CD14-positive monocyte (primary cell): ENCODE results near the gene SLC26A9. TPM values are rescaled to one million over a fixed set of nuclear protein-coding genes. Genes with fewer than 3 reads are reported as not detected.

Source experiments
- DNase-seq, 3 donors: peaks; one replicate each; pipeline ENCODE4 v3.0.0-alpha.2; 2011 to 2022
- H2AFZ ChIP-seq: 2 replicates; pipeline ENCODE4 v1.6.0; 2012; ENCODE audit warnings: mild to moderate bottlenecking, low read depth, low read length, inconsistent platforms; ENCODE audit not compliant: insufficient read depth, poor library complexity, severe bottlenecking
- H3K27ac ChIP-seq, 2 donors: 1 replicate in 1 of 2; 2 replicates in 1 of 2; pipeline ENCODE4 v1.5.1; 2012 to 2013; ENCODE audit warnings: low read length in 2 of 2, control low read depth in 1 of 2, inconsistent platforms in 1 of 2, low read depth in 1 of 2, mild to moderate bottlenecking in 1 of 2
- H3K27me3 ChIP-seq, 2 donors: one replicate each; pipeline versions ENCODE4 v1.6.0 to v1.6.1; 2011 to 2013; ENCODE audit warnings: low read length in 2 of 2; ENCODE audit not compliant: control insufficient read depth in 2 of 2, insufficient read depth in 2 of 2
- H3K36me3 ChIP-seq, 2 donors: replicated peaks in 1 of 2; 1 replicate in 1 of 2; 2 replicates in 1 of 2; pipeline versions ENCODE4 v1.5.1 to v1.6.1; 2012 to 2013; ENCODE audit warnings: low read length in 2 of 2, control low read depth in 1 of 2, inconsistent platforms in 1 of 2, mild to moderate bottlenecking in 1 of 2; ENCODE audit not compliant: insufficient read depth in 2 of 2, control insufficient read depth in 1 of 2
- H3K4me1 ChIP-seq, 2 donors: 1 replicate in 1 of 2; 2 replicates in 1 of 2; pipeline versions ENCODE4 v1.5.1 to v1.6.1; 2012 to 2013; ENCODE audit warnings: low read length in 2 of 2, control low read depth in 1 of 2, inconsistent platforms in 1 of 2, mild to moderate bottlenecking in 1 of 2, moderate library complexity in 1 of 2; ENCODE audit not compliant: insufficient read depth in 2 of 2, control insufficient read depth in 1 of 2
- H3K4me2 ChIP-seq: replicated peaks from 2 replicates; pipeline ENCODE3; 2012; ENCODE audit warnings: low read length, moderate library complexity, mild to moderate bottlenecking; ENCODE audit not compliant: poor library complexity, severe bottlenecking; ENCODE audit errors: extremely low read depth
- H3K4me3 ChIP-seq, 3 experiments: fragments of 200-600 bp in 1 of 3; sonication (generic) in 1 of 3; replicated peaks in 1 of 3; 1 replicate in 2 of 3; 2 replicates in 1 of 3; pipeline ENCODE4 v1.5.1; 2011 to 2013; ENCODE audit warnings: low read length in 3 of 3, mild to moderate bottlenecking in 3 of 3, control low read depth in 2 of 3, low read depth in 2 of 3, inconsistent platforms in 1 of 3, moderate library complexity in 1 of 3
- H3K79me2 ChIP-seq: 2 replicates; pipeline ENCODE4 v1.6.0; 2012; ENCODE audit warnings: mild to moderate bottlenecking, control low read depth, inconsistent platforms, low read length, moderate library complexity; ENCODE audit not compliant: insufficient read depth
- H3K9ac ChIP-seq: 2 replicates; pipeline ENCODE4 v1.6.0; 2017; ENCODE audit warnings: low read length, mild to moderate bottlenecking; ENCODE audit not compliant: insufficient read depth, poor library complexity, severe bottlenecking
- H3K9me3 ChIP-seq, 2 donors: replicated peaks in 1 of 2; 1 replicate in 1 of 2; 2 replicates in 1 of 2; pipeline versions ENCODE4 v1.5.1 to v1.6.1; 2012 to 2013; ENCODE audit warnings: low read length in 2 of 2, control low read depth in 1 of 2; ENCODE audit not compliant: control insufficient read depth in 1 of 2, insufficient read depth in 1 of 2
- H4K20me1 ChIP-seq: 2 replicates; pipeline ENCODE4 v1.6.0; 2012; ENCODE audit warnings: mild to moderate bottlenecking, low read length, control low read depth, moderate library complexity; ENCODE audit not compliant: insufficient read depth
- H3K27ac Mint-ChIP-seq, 7 donors: one replicate each; pipeline ENCODE4 v1.8.0; 2020; ENCODE audit warnings: mild to moderate bottlenecking in 7 of 7, mixed read lengths in 7 of 7, moderate library complexity in 6 of 7, inconsistent platforms in 2 of 7
- H3K27me3 Mint-ChIP-seq, 3 donors: one replicate each; pipeline ENCODE4 v1.8.0; 2021 to 2022; ENCODE audit warnings: low read depth in 3 of 3, mild to moderate bottlenecking in 3 of 3, mixed read lengths in 3 of 3, moderate library complexity in 3 of 3, inconsistent platforms in 1 of 3
- H3K36me3 Mint-ChIP-seq, 2 donors: one replicate each; pipeline ENCODE4 v1.8.0; 2020; ENCODE audit warnings: mixed read lengths in 2 of 2, inconsistent platforms in 1 of 2, mild to moderate bottlenecking in 1 of 2
- H3K4me1 Mint-ChIP-seq: one replicate; pipeline ENCODE4 v1.8.0; 2020; ENCODE audit warnings: mild to moderate bottlenecking, mixed read lengths
- H3K4me3 Mint-ChIP-seq, 2 donors: one replicate each; pipeline ENCODE4 v1.8.0; 2020; ENCODE audit warnings: mild to moderate bottlenecking in 2 of 2, mixed read lengths in 2 of 2, moderate library complexity in 1 of 2
- H3K9me3 Mint-ChIP-seq, 7 donors: one replicate each; pipeline ENCODE4 v1.8.0; 2020 to 2022; ENCODE audit warnings: mixed read lengths in 7 of 7, mild to moderate bottlenecking in 6 of 7, moderate library complexity in 6 of 7, inconsistent platforms in 2 of 7
- CTCF ChIP-seq: fragments of 200-600 bp; IDR thresholded peaks from one replicate; pipeline ENCODE4 v1.8.0; 2022; ENCODE audit warnings: antibody characterized with exemption, mild to moderate bottlenecking
- WGBS: methylation state at CpG from one replicate; pipeline ENCODE4 v1.1.5; 2013; ENCODE audit warnings: missing lambda C conversion rate; ENCODE audit not compliant: insufficient coverage; 5-methylcytosine and 5-hydroxymethylcytosine counted together
- intact Hi-C, 2 donors: fragments of 100-400 bp; cut with micrococcal nuclease; formaldehyde crosslinking; loops; one replicate each; pipeline versions ENCODE4 v1.15.0 to v1.15.1; 2023
- polyA plus RNA-seq, 3 donors: library from polyadenylated mRNA; depleted of rRNA in 1 of 3; unstranded in 2 of 3; stranded (reverse) in 1 of 3; fragments of 300-500 nt in 2 of 3; fragments of >200 nt in 1 of 3; fragmentation: Illumina TruSeq in 2 of 3; gene quantifications; 1 replicate in 2 of 3; 2 replicates in 1 of 3; pipeline ENCODE4 v1.2.3, GENCODE V29; 2012 to 2021

Gene SLC26A9
- polyA plus RNA-seq, 3 donors = 0.04 TPM; not detected in 2

- H3K27ac Mint-ChIP-seq = peak overlapping the region in 1 of 7 donors; percentile 67
- DNase-seq = no peak
- H3K27me3 Mint-ChIP-seq = peaks cover 4 to 14% (median 10%) of the 10 kb centered on the region in 3 donors
Observed at GRCh38 chr1:205917466-205918238, 25.6 kb downstream of the SLC26A9 start.

GRCh38 chr1:205916541-205916940, 26.7 kb downstream of the SLC26A9 start:
- DNase-seq = no peak
- peaks cover 12% of the 10 kb centered on the region for H3K4me1 Mint-ChIP-seq
- Histone ChIP-seq H3K27ac (no peak overlapping the region), H3K36me3 (no peaks in the 10 kb centered on the region), H3K79me2 (no peaks in the 10 kb centered on the region), H2AFZ (no peak overlapping the region), H3K4me1 (peaks cover 3 to 18% of the 10 kb centered on the region in 2 donors), H3K9me3 (no peaks in the 10 kb centered on the region), H4K20me1 (no peaks in the 10 kb centered on the region), H3K4me2 (no peak overlapping the region), H3K27me3 (no peaks in the 10 kb centered on the region), H3K9ac (no peak overlapping the region), H3K4me3 (no peak overlapping the region)
- no peaks in the 10 kb centered on the region for H3K36me3 Mint-ChIP-seq
- intact Hi-C loops = loop anchor here (5.0 to 10.0 kb wide), 2 partner anchors 124 to 198 kb away; partner anchors contain the start of gene AVPR1B (in 1 of the 2)
- no peak for TF ChIP-seq CTCF
- peaks cover 5 to 17% (median 11%) of the 10 kb centered on the region in 3 donors for H3K27me3 Mint-ChIP-seq
- peaks cover 0 to 1% (median 0%) of the 10 kb centered on the region in 7 donors for H3K9me3 Mint-ChIP-seq
- WGBS = 100% methylated on average over 1 of the region's 7 CpGs
- no peak overlapping the region for H3K4me3 Mint-ChIP-seq
- H3K27ac Mint-ChIP-seq = no peak overlapping the region

More at GRCh38 chr1:205917466-205918238, 25.6 kb downstream of the SLC26A9 start:
- no peak overlapping the region for H3K4me3 ChIP-seq
- no peaks in the 10 kb centered on the region for H3K79me2 ChIP-seq
- intact Hi-C loops = loop anchor here (2.0 to 10.0 kb wide), 3 partner anchors 125 to 197 kb away; partner anchors contain the start of gene AVPR1B (in 1 of the 2)
- no peak overlapping the region for H3K27ac ChIP-seq
- no peak overlapping the region for H3K4me2 ChIP-seq
- H4K20me1 ChIP-seq = no peaks in the 10 kb centered on the region
- WGBS = 84% methylated on average over 5 of the region's 8 CpGs
- H3K9me3 ChIP-seq = no peaks in the 10 kb centered on the region
- peaks cover 0 to 1% (median 0%) of the 10 kb centered on the region in 7 donors for H3K9me3 Mint-ChIP-seq
- peaks cover 12% of the 10 kb centered on the region for H3K4me1 Mint-ChIP-seq
- H3K4me3 Mint-ChIP-seq = no peak overlapping the region
- no peaks in the 10 kb centered on the region for H3K36me3 Mint-ChIP-seq
- no peaks in the 10 kb centered on the region for H3K36me3 ChIP-seq
- H3K4me1 ChIP-seq = peaks cover 3 to 18% of the 10 kb centered on the region in 2 donors
- H3K27me3 ChIP-seq = no peaks in the 10 kb centered on the region
- H3K9ac ChIP-seq = no peak overlapping the region
- no peak overlapping the region for H2AFZ ChIP-seq
- no peak for TF ChIP-seq CTCF
